GM23338 (cell line): ENCODE measurements around the gene ZNRF1. TPM values are rescaled to one million over a fixed set of nuclear protein-coding genes. Genes with fewer than 3 reads are reported as not detected.

Experiments used
- ATAC-seq: fragments of 200-7000 bp; cut with Tn5 transposase; 3 replicates; pipeline ENCODE4 v1.9.1; 2020
- DNase-seq: peaks from one replicate; pipeline ENCODE4 v3.0.0-alpha.2; 2015; ENCODE audit warnings: low spot score
- H2AFZ ChIP-seq: fragments of 200-600 bp; sonication (generic); 2 replicates; pipeline ENCODE4 v1.8.0; 2016; ENCODE audit warnings: antibody characterized with exemption, mild to moderate bottlenecking, moderate library complexity
- H3F3A ChIP-seq: fragments of 200-600 bp; sonication (generic); replicated peaks from 2 replicates; pipeline ENCODE4 v1.8.0; 2017; ENCODE audit warnings: antibody characterized with exemption, mixed run types, low read depth
- H3K27ac ChIP-seq: fragments of 200-600 bp; sonication (generic); 2 replicates; pipeline ENCODE4 v1.6.1; 2016; ENCODE audit warnings: low read depth
- H3K27me3 ChIP-seq: fragments of 200-600 bp; sonication (generic); 2 replicates; pipeline ENCODE4 v1.8.0; 2016; ENCODE audit warnings: mild to moderate bottlenecking, mixed run types, moderate library complexity; ENCODE audit not compliant: insufficient read depth
- H3K36me3 ChIP-seq: fragments of 200-600 bp; sonication (generic); 2 replicates; pipeline ENCODE4 v1.8.0; 2016; ENCODE audit warnings: mild to moderate bottlenecking; ENCODE audit not compliant: insufficient read depth
- H3K4me1 ChIP-seq: fragments of 200-600 bp; sonication (generic); 2 replicates; pipeline ENCODE4 v1.8.0; 2016; ENCODE audit warnings: mild to moderate bottlenecking, moderate library complexity; ENCODE audit not compliant: insufficient read depth
- H3K4me2 ChIP-seq: fragments of 200-600 bp; sonication (generic); 2 replicates; pipeline ENCODE4 v1.7.1; 2017; ENCODE audit warnings: mixed run types
- H3K4me3 ChIP-seq: fragments of 200-600 bp; sonication (generic); 2 replicates; pipeline ENCODE4 v1.6.1; 2016; ENCODE audit warnings: mixed run types
- H3K79me2 ChIP-seq: fragments of 200-600 bp; sonication (generic); replicated peaks from 2 replicates; pipeline ENCODE4 v1.8.0; 2017; ENCODE audit warnings: mild to moderate bottlenecking; ENCODE audit not compliant: insufficient read depth
- H3K9me2 ChIP-seq: fragments of 200-600 bp; sonication (generic); 2 replicates; pipeline ENCODE4 v1.8.0; 2017; ENCODE audit not compliant: insufficient read depth
- H4K20me1 ChIP-seq: fragments of 200-600 bp; sonication (generic); replicated peaks from 2 replicates; pipeline ENCODE4 v1.8.0; 2017; ENCODE audit warnings: mild to moderate bottlenecking; ENCODE audit not compliant: insufficient read depth
- H3K27ac Mint-ChIP-seq: 2 replicates; pipeline ENCODE4 v1.8.0; 2020; ENCODE audit warnings: inconsistent platforms, mild to moderate bottlenecking, moderate library complexity, mixed read lengths
- H3K27me3 Mint-ChIP-seq: 3 replicates; pipeline ENCODE4 v1.8.0; 2022; ENCODE audit warnings: low read depth, mild to moderate bottlenecking, moderate library complexity, mixed read lengths, inconsistent platforms; ENCODE audit not compliant: insufficient read depth, poor library complexity
- H3K36me3 Mint-ChIP-seq: 3 replicates; pipeline ENCODE4 v1.8.0; 2021; ENCODE audit warnings: low read depth, mild to moderate bottlenecking, inconsistent platforms, moderate library complexity, mixed read lengths
- H3K4me1 Mint-ChIP-seq: 3 replicates; pipeline ENCODE4 v1.8.0; 2020; ENCODE audit warnings: mild to moderate bottlenecking, inconsistent platforms, mixed read lengths
- H3K4me3 Mint-ChIP-seq: 3 replicates; pipeline ENCODE4 v1.8.0; 2021; ENCODE audit warnings: moderate library complexity, mild to moderate bottlenecking, inconsistent platforms, mixed read lengths
- H3K9me3 Mint-ChIP-seq: 3 replicates; pipeline ENCODE4 v1.8.0; 2020; ENCODE audit warnings: moderate library complexity, mild to moderate bottlenecking, inconsistent platforms, mixed read lengths
- CREB1 ChIP-seq: fragments of 250-450 bp; sonication (Bioruptor Pico); IDR thresholded peaks from 2 replicates; pipeline ENCODE4 v1.5.0; 2020; ENCODE audit warnings: low read depth, mild to moderate bottlenecking, moderate library complexity
- CTCF ChIP-seq, 2 experiments: fragments of 200-600 bp in 1 of 2; sonication (generic) in 1 of 2; conservative IDR thresholded peaks; 2 replicates each; pipeline versions ENCODE4 v1.5.1 to v1.6.1; 2016 to 2017; ENCODE audit warnings: antibody characterized with exemption in 2 of 2, low read depth in 2 of 2, mild to moderate bottlenecking in 2 of 2, moderate library complexity in 1 of 2
- ETS1 ChIP-seq: IDR thresholded peaks from 2 replicates; pipeline ENCODE4 v1.6.1; 2016; ENCODE audit warnings: antibody characterized with exemption
- EZH2phosphoT487 ChIP-seq: fragments of 200-600 bp; sonication (generic); IDR thresholded peaks from one replicate; pipeline ENCODE4 v1.8.1; 2018; ENCODE audit warnings: antibody characterized with exemption; ENCODE audit not compliant: unreplicated experiment
- NANOG ChIP-seq: IDR thresholded peaks from 2 replicates; pipeline ENCODE4 v1.6.1; 2016; ENCODE audit warnings: antibody characterized with exemption, borderline replicate concordance
- POLR2AphosphoS5 ChIP-seq: IDR thresholded peaks from 2 replicates; pipeline ENCODE4 v1.6.1; 2016; ENCODE audit warnings: antibody characterized with exemption, low read depth
- STAT1 ChIP-seq: IDR thresholded peaks from one replicate; pipeline ENCODE4 v1.6.1; 2016; ENCODE audit warnings: antibody characterized with exemption; ENCODE audit not compliant: unreplicated experiment
- ZNF114 ChIP-seq: fragments of 250-450 bp; sonication (Bioruptor Pico); IDR thresholded peaks from 2 replicates; pipeline ENCODE4 v1.5.0; 2020; ENCODE audit warnings: mild to moderate bottlenecking, moderate library complexity
- ZNF331 ChIP-seq: fragments of 250-450 bp; sonication (Bioruptor Pico); IDR thresholded peaks from 2 replicates; pipeline ENCODE4 v1.5.0; 2020; ENCODE audit warnings: low read depth, mild to moderate bottlenecking, moderate library complexity
- ZNF462 ChIP-seq: fragments of 250-450 bp; sonication (Bioruptor Pico); IDR thresholded peaks from 2 replicates; pipeline ENCODE4 v1.5.0; 2020; ENCODE audit warnings: mild to moderate bottlenecking, moderate library complexity
- polyA plus RNA-seq: library from polyadenylated mRNA; unstranded; fragments of >200 nt; fragmentation: Nextera tagmentation; extraction: Ambion mirVana; gene quantifications from 2 replicates; pipeline ENCODE4 v1.2.1, GENCODE V29; 2016
- total RNA-seq: library from RNA; depleted of rRNA; stranded (reverse); fragments of >200 nt; shearing (Covaris generic); gene quantifications from 2 replicates; pipeline ENCODE4 v1.2.3, GENCODE V29; 2014

The ZNRF1 gene
- total and polyA plus RNA-seq, 2 experiments from 2014 or later: 22.4 to 42.1 TPM

- no peak for ATAC-seq
- Mint-ChIP-seq H3K9me3 (peaks cover 26% of the 10 kb centered on the region), H3K27ac (no peak overlapping the region), H3K36me3 (peaks cover 34% of the 10 kb centered on the region), H3K4me1 (peaks cover 12% of the 10 kb centered on the region; the same call in 1 of the 3 replicates), H3K27me3 (peaks cover 4% of the 10 kb centered on the region), H3K4me3 (no peak overlapping the region)
- DNase-seq: no peak
- H3K4me3 ChIP-seq: no peak overlapping the region
- H3F3A ChIP-seq: no peaks in the 10 kb centered on the region
- H3K27ac ChIP-seq: peak overlapping the region; percentile 47; the same call in 1 of the 2 replicates
- peaks cover 22% of the 10 kb centered on the region; the same call in 1 of the 2 replicates for H4K20me1 ChIP-seq
- H3K9me2 ChIP-seq: no peaks in the 10 kb centered on the region
- no peaks in the 10 kb centered on the region for H3K36me3 ChIP-seq
- H3K79me2 ChIP-seq: peaks cover 97% of the 10 kb centered on the region
- no peaks in the 10 kb centered on the region; the same call in 1 of the 2 replicates for H3K4me1 ChIP-seq
- H3K4me2 ChIP-seq: no peak overlapping the region
- TF ChIP-seq POLR2AphosphoS5: no peak
- no peak for TF ChIP-seq CREB1 (CRISPR knock-in tag)
- no peak for TF ChIP-seq ZNF114 (CRISPR knock-in tag)
- no peak for TF ChIP-seq ETS1
- no peak overlapping the region for H2AFZ ChIP-seq
- no peaks in the 10 kb centered on the region for H3K27me3 ChIP-seq
These were observed 25.4 kb downstream of the ZNRF1 start for GRCh38 chr16:75024182-75024581.

- no peak overlapping the region for H3K27ac Mint-ChIP-seq
- no peak for TF ChIP-seq CTCF (conservative IDR thresholded peaks at IDR 0.05; ENCODE audit: low read depth in 2 of 2)
- no peak for TF ChIP-seq STAT1
- no peak for TF ChIP-seq POLR2AphosphoS5
- TF ChIP-seq ZNF462 (CRISPR knock-in tag): no peak
- no peak for TF ChIP-seq CREB1 (CRISPR knock-in tag)
- TF ChIP-seq ZNF331 (CRISPR knock-in tag): no peak
- no peak for TF ChIP-seq NANOG
- TF ChIP-seq EZH2phosphoT487: no peak
- no peak for TF ChIP-seq ZNF114 (CRISPR knock-in tag)
These were observed 25.8 kb downstream of the ZNRF1 start for GRCh38 chr16:75024594-75024993.

More at GRCh38 chr16:75024594-75024993, 25.8 kb downstream of the ZNRF1 start:
- no peak overlapping the region for H3K4me2 ChIP-seq
- Mint-ChIP-seq H3K4me3 (no peak overlapping the region), H3K4me1 (peaks cover 12% of the 10 kb centered on the region; the same call in 1 of the 3 replicates), H3K9me3 (peaks cover 23% of the 10 kb centered on the region), H3K27me3 (peaks cover 2% of the 10 kb centered on the region), H3K36me3 (peaks cover 31% of the 10 kb centered on the region)
- peaks cover 18% of the 10 kb centered on the region; the same call in 1 of the 2 replicates for H4K20me1 ChIP-seq
- no peaks in the 10 kb centered on the region for H3K27me3 ChIP-seq
- no peak overlapping the region for H3K4me3 ChIP-seq
- H3K9me2 ChIP-seq: no peaks in the 10 kb centered on the region
- H3K79me2 ChIP-seq: peaks cover 97% of the 10 kb centered on the region
- H3K36me3 ChIP-seq: no peaks in the 10 kb centered on the region
- ATAC-seq: no peak
- H3F3A ChIP-seq: no peaks in the 10 kb centered on the region
- DNase-seq: no peak
- H3K4me1 ChIP-seq: no peaks in the 10 kb centered on the region; the same call in 1 of the 2 replicates
- no peak overlapping the region for H2AFZ ChIP-seq
- H3K27ac ChIP-seq: no peak overlapping the region
